ENCODE data around the gene FAM76B.

FAM76B gene

DNA sequence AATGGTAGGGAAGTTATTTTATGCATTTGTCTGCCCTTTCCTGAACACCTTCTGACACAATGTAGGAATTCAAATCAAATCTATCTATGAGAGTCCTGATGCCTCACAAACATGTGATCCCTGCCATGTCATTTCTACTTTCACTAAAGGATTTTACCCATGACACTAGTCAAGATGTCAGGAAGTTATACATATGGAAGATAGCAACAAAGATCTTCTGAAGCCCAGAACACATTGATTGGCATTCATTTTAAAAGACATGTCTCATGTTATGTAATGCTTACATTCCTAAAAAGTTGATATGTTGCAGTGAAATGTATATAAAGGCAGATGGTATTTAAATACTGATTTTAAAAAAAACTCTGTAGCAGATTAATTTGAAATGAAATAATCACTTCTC, 61.5 kb downstream of the FAM76B start:
- no peak for DNase-seq

DNA sequence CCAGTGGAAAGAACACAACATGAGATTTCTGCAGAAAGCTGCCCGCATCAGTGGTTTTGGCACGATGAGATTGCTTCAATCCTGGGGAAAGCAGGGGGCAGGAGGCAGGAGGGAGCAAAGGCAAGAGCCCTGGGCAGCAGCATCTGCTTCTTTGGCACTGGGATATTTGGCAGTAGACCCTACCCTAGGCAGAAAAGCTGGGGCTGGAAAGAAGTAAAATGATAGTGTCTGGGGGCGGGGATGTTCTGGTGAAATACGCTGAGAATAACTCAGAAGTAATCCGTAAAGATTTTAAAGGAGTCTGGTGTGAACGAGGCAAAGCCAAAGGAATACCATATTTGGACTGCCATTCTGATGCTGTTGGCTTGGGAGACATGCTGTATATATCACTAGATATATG, 62.0 kb downstream of the FAM76B start:
- DNase-seq = no peak

DNA sequence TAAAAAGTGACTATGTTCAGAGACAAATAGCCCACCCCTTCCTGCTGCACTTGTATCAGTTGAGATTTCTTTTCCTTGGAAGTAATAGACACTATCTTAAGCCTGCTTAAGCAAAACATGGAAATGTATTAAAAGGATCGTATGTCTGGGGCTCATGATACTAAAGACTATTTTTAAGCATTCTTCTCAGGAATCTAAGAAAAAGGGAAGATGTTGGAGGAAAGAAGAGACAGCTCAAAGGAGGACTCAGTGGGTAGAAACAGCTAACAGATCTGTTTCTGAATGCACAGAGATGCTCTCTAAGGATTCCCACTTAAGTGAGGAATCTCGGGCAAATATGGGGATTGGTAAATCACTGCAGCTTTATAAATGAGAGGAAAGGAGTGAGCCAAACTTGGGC, 62.5 kb downstream of the FAM76B start:
- DNase-seq = no peak

DNA sequence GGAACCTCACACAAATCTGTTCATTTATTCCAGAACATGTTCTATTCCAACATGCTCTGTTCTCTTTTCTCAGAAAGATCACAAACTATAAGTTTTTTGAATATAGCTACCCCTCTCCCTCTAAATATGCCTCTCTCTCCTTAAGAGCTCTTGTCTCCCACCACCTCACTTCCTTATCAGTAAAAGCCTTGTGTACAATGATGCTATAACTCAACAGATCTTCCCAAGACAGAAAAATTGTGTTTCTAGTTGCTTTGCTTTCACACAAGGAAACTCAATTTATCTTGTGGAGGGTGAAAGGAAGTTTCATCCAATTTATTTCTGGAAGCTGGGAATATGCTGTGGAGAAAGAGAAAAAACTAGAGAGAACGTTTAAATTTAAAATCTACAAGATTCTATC, 64.4 kb downstream of the FAM76B start:
- DNase-seq = no peak

DNA sequence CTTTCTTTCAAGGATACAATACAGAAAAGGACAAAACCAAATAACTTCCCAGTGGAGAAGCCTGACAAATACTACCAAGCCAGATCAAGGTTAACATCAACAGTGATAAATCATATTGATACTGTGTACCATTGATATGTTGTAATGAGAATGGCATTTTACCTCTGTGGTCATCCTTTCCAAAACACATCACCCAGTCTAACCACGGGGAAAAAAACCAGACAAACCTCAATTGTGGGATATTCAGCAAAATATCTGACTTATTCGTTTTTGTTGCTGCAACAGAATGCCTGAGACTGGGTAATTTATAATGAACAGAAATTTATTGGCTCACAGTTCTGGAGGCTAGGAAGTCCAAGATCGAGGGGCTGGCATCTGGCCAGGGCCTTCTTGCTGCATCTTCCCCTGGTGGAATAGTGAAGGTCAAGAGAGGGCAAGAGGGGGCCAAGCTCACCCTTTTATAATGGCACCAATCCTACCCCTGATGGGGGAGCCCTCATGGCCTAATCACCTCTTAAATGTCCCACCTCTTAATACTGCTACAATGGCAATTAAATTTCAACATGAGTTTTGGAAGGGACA, 66.1 kb downstream of the FAM76B start:
- DNase-seq = no peak

DNA sequence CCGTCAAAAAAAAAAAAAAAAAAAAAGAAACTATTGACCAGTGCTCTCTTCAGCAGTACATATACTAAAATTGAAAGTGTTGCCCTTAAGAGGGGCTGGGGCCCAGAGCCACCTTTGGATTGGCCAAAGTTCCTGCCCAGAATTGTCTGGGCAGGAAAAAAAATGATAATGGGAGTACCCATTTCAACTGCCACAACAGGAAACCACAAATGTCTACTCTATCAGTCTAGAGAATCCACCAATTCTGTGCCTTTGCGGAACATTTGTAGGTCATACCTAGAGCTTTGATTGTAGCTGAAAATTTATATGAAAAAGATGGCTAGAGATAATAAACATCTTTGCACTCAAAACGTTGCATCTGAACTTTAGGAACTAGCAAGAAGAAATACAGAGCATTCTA, 69.4 kb downstream of the FAM76B start:
- DNase-seq = no peak
